GM08714 (cell line): Measurements from ENCODE around the gene PROSER2.
"Not testable (repeated sequence)": the region's sequence is repeated elsewhere in the genome, so short reads cannot be mapped to it uniquely, and the experiment has no call there.

Experiments used
- H3K4me3 ChIP-seq: fragments of 200-500 bp; sonication (Bioruptor generic); 2 replicates; pipeline ENCODE4 v1.5.1; 2014; ENCODE audit warnings: mild to moderate bottlenecking, low read length, inconsistent platforms
- ZNF274 ChIP-seq: IDR thresholded peaks from 2 replicates; pipeline ENCODE4 v1.6.1; 2012; ENCODE audit warnings: mild to moderate bottlenecking, low read depth, low read length

Gene PROSER2

GRCh38 chr10:11837372-11838161, 14.4 kb downstream of the PROSER2 start:
- H3K4me3 ChIP-seq = no peak overlapping the region
- TF ChIP-seq ZNF274 = no peak

- no peak for TF ChIP-seq ZNF274
- no peak overlapping the region for H3K4me3 ChIP-seq
These were observed 15.2 kb downstream of the PROSER2 start for GRCh38 chr10:11838298-11838852.

- no peak for TF ChIP-seq ZNF274
- H3K4me3 ChIP-seq = no peak overlapping the region
These were observed 18.2 kb downstream of the PROSER2 start for GRCh38 chr10:11841375-11841774.

- no peak overlapping the region for H3K4me3 ChIP-seq
- no peak for TF ChIP-seq ZNF274
These were observed 19.3 kb downstream of the PROSER2 start for GRCh38 chr10:11842411-11842810.

GRCh38 chr10:11845113-11845512, 22.0 kb downstream of the PROSER2 start:
- no peak overlapping the region for H3K4me3 ChIP-seq
- TF ChIP-seq ZNF274 = no peak

- TF ChIP-seq ZNF274 = no peak
- H3K4me3 ChIP-seq = no peak overlapping the region
These were observed 23.4 kb downstream of the PROSER2 start for GRCh38 chr10:11846542-11846941.

GRCh38 chr10:11849277-11849676, 26.1 kb downstream of the PROSER2 start:
- H3K4me3 ChIP-seq = no peak overlapping the region
- TF ChIP-seq ZNF274 = no peak

GRCh38 chr10:11849911-11850310, 26.8 kb downstream of the PROSER2 start:
- H3K4me3 ChIP-seq = no peak overlapping the region
- no peak for TF ChIP-seq ZNF274

GRCh38 chr10:11851910-11852309, 28.8 kb downstream of the PROSER2 start:
- TF ChIP-seq ZNF274 = no peak
- H3K4me3 ChIP-seq = no peak overlapping the region

- not testable (repeated sequence) for H3K4me3 ChIP-seq
These were observed 29.5 kb downstream of the PROSER2 start for GRCh38 chr10:11852637-11853036.

- no peak for TF ChIP-seq ZNF274
- no peak overlapping the region for H3K4me3 ChIP-seq
These were observed 30.3 kb downstream of the PROSER2 start for GRCh38 chr10:11853468-11853867.

- no peak for TF ChIP-seq ZNF274
- H3K4me3 ChIP-seq = no peak overlapping the region
These were observed 31.1 kb downstream of the PROSER2 start for GRCh38 chr10:11854301-11854700.

GRCh38 chr10:11856089-11856488, 32.9 kb downstream of the PROSER2 start:
- no peak for TF ChIP-seq ZNF274
- H3K4me3 ChIP-seq = no peak overlapping the region

- H3K4me3 ChIP-seq = no peak overlapping the region
- no peak for TF ChIP-seq ZNF274
These were observed 33.5 kb downstream of the PROSER2 start for GRCh38 chr10:11856678-11857077.

GRCh38 chr10:11858093-11858492, 34.9 kb downstream of the PROSER2 start:
- H3K4me3 ChIP-seq = no peak overlapping the region
- no peak for TF ChIP-seq ZNF274

- TF ChIP-seq ZNF274 = no peak
- no peak overlapping the region for H3K4me3 ChIP-seq
These were observed 38.2 kb downstream of the PROSER2 start for GRCh38 chr10:11861341-11861740.
